PFSK-1 (cell line): Measurements from ENCODE around the gene RNU5D-1.
A peak's percentile ranks its signal among the peaks of the same experiment; 100 is the strongest.

Experiments used
- FOXP2 ChIP-seq: optimal IDR thresholded peaks from 2 replicates; pipeline ENCODE3; 2011; ENCODE audit warnings: borderline replicate concordance, control low read depth, inconsistent platforms; ENCODE audit not compliant: insufficient read depth; ENCODE audit errors: extremely low read length, extremely low read depth
- POLR2AphosphoS5 ChIP-seq: IDR thresholded peaks from 2 replicates; pipeline ENCODE4 v1.6.1; 2012; ENCODE audit warnings: low read depth, mild to moderate bottlenecking, control low read depth, low read length, moderate library complexity
- SIN3A ChIP-seq: IDR thresholded peaks from 2 replicates; pipeline ENCODE4 v1.6.1; 2012; ENCODE audit warnings: mild to moderate bottlenecking, low read length, moderate library complexity, borderline replicate concordance; ENCODE audit not compliant: insufficient read depth
- TAF1 ChIP-seq: IDR thresholded peaks from 2 replicates; pipeline ENCODE4 v1.6.1; 2012; ENCODE audit warnings: low read length, control low read depth, borderline replicate concordance; ENCODE audit not compliant: insufficient read depth
- TF ChIP-seq, protein P1 (sequence below), 2 experiments: IDR thresholded peaks; 2 replicates each; pipeline versions ENCODE4 v1.6.1 to v1.8.0; 2011 to 2012; ENCODE audit warnings: low read depth in 2 of 2, low read length in 2 of 2, control low read depth in 1 of 2, inconsistent platforms in 1 of 2, mild to moderate bottlenecking in 1 of 2, moderate library complexity in 1 of 2; ENCODE audit not compliant: insufficient read depth in 1 of 2

RNU5D-1 gene

DNA sequence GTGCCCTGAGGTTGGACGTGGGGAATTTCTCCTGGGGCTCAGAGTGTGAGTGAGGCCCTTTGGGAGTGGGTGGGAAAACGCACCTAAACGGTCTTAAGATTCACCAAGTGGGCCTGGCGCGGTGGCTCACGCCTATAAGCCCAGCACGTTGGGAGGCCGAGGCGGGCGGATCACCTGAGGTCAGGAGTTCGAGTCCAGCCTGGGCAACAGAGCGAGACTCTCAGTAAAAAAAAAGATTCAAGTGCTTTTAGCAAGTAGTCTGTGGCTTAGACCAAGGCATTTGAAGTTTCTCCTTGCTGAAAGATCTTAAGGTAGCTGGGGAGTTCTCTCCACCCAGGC is 45.7 kb upstream of the RNU5D-1 start:
- TF ChIP-seq POLR2AphosphoS5 (no peak), SIN3A (no peak), TAF1 (no peak), FOXP2 (no peak)
- TF ChIP-seq, protein P1, sequence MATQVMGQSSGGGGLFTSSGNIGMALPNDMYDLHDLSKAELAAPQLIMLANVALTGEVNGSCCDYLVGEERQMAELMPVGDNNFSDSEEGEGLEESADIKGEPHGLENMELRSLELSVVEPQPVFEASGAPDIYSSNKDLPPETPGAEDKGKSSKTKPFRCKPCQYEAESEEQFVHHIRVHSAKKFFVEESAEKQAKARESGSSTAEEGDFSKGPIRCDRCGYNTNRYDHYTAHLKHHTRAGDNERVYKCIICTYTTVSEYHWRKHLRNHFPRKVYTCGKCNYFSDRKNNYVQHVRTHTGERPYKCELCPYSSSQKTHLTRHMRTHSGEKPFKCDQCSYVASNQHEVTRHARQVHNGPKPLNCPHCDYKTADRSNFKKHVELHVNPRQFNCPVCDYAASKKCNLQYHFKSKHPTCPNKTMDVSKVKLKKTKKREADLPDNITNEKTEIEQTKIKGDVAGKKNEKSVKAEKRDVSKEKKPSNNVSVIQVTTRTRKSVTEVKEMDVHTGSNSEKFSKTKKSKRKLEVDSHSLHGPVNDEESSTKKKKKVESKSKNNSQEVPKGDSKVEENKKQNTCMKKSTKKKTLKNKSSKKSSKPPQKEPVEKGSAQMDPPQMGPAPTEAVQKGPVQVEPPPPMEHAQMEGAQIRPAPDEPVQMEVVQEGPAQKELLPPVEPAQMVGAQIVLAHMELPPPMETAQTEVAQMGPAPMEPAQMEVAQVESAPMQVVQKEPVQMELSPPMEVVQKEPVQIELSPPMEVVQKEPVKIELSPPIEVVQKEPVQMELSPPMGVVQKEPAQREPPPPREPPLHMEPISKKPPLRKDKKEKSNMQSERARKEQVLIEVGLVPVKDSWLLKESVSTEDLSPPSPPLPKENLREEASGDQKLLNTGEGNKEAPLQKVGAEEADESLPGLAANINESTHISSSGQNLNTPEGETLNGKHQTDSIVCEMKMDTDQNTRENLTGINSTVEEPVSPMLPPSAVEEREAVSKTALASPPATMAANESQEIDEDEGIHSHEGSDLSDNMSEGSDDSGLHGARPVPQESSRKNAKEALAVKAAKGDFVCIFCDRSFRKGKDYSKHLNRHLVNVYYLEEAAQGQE (IDR thresholded peaks at IDR 0.05; ENCODE audit: insufficient read depth in 1 of 2, low read depth in 2 of 2, low read length in 2 of 2) = no peak

DNA sequence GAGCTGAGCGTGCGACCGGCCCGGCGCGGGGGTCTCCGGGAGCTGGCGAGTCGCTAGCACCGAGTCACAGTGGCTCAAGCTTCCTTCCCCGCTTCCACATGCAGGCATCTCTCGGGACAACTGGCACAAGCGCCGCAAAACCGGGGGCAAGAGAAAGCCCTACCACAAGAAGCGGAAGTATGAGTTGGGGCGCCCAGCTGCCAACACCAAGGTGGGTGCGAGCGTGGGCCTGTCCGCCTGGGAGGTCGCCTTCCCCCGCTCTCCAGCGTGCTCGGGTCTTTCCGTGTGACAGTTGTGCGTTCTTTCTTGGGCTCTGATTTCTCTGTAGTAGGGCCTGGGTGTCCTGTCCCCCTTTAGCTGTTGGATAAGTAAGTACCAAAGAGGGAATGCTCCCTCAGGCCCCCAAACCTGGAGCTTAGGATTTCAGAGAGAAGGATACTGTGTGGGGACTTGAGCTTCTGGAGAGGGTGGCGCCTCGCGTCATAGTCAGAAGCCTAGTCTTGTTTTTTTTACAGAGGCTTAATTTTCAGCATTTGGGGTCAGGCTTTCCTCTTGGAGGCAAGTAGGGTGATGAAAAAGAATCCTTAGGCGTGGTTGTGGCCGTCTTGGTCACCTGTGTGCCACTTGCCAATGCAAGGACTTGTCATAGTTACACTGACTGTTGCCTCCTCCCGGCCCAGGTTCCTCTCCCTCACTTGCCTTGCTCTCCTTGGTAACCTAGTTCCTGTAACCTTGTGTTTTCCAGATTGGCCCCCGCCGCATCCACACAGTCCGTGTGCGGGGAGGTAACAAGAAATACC is 45.2 kb upstream of the RNU5D-1 start:
- TF ChIP-seq FOXP2 (no peak), SIN3A (no peak), POLR2AphosphoS5 (no peak)
- TF ChIP-seq, protein P1 (IDR thresholded peaks at IDR 0.05; ENCODE audit: insufficient read depth in 1 of 2, low read depth in 2 of 2, low read length in 2 of 2) = no peak

DNA sequence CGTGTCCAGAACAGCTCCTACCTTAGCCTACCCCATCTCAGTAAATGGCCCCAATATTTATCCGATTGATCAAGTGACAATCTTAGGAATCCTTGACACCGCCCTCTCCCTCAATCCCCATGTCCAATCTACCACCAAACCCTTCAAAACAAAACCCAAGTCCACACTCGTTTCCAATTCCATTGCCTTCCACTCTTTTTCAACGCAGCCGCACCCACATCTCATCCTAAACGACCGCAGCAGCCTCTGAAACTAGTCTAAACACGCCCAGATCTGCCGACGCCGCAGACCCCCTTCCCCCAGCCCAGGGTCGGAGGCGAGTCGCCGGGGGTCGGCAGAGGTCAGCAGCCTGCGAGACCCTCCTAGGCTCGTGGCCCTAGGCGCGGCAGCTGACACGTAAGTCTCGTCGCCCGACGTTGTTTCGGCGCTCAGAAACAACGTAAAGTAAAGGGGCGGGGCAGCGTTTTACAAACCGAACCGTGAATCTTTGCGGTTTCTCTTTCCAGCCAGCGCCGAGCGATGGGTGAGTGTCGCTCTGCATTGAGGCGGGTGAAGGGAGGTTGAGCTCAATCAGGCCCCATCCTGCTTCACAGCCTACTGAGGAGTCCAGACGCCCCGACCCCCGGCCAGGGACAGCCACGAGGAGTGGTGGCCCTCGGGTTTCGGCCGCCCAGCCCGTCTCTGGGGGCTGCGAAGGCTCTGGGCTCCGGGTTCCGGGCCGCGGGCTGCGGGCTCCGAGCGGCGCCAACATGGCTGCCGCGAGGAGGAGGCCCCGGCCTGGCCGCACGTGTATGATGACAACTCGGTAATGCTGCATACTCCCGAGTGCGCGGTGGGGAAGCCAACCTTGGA is 44.3 kb upstream of the RNU5D-1 start, which contains the start of gene RPS8:
Gene RPS8 (plus strand): TSS at position 463 of the 852 bp plus-strand sequence. CDS start 57 bp downstream, at position 520.
- peak; percentile 98 for TF ChIP-seq TAF1
- TF ChIP-seq SIN3A = peak; percentile 41; the same call in 1 of the 2 replicates
- peak; percentile 99 for TF ChIP-seq POLR2AphosphoS5
- TF ChIP-seq, protein P1 (IDR thresholded peaks at IDR 0.05; ENCODE audit: insufficient read depth in 1 of 2, low read depth in 2 of 2, low read length in 2 of 2) = peak; percentile 15 to 70; a peak in 2 of 4 replicates
- TF ChIP-seq FOXP2 = no peak

DNA sequence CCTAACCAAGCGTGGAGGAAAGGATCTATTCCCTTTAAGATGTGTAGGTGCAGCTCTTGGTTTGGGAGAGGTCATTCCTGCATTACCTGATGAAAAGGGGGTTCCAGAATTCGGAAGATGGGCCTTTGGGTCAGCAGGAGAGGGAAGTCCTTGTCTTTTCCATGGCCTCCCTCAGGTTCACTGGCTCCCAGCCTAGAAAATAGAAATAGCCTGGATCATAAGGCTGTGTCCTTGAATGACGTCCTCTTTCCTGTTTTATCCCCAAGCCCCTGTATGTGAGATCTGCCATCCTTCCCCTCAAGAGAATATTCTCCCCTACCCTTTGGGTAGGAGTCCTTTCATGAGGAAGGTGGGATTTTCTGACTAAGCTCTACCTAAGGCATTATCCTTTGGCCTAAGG is 29.9 kb upstream of the RNU5D-1 start:
- TF ChIP-seq TAF1 = no peak
- TF ChIP-seq FOXP2 = no peak
- TF ChIP-seq POLR2AphosphoS5 = no peak
- TF ChIP-seq SIN3A = no peak
- TF ChIP-seq, protein P1 (IDR thresholded peaks at IDR 0.05; ENCODE audit: insufficient read depth in 1 of 2, low read depth in 2 of 2, low read length in 2 of 2) = no peak
